GM18858 (cell line): ENCODE data around the gene E2F4.

Experiments used
- ATAC-seq: cut with Tn5 transposase; IDR thresholded peaks from one replicate; pipeline ENCODE4 v1.9.1; 2021; ENCODE audit not compliant: unreplicated experiment

The E2F4 gene

GRCh38 chr16:67173323-67173722 lies 18.6 kb upstream of the E2F4 start:
- ATAC-seq: no peak

- no peak for ATAC-seq
Observed at GRCh38 chr16:67173808-67174705, 17.9 kb upstream of the E2F4 start.

- no peak for ATAC-seq
Observed at GRCh38 chr16:67174706-67175231, 17.2 kb upstream of the E2F4 start.

GRCh38 chr16:67176662-67177061 lies 15.3 kb upstream of the E2F4 start:
- ATAC-seq: no peak

- no peak for ATAC-seq
Observed at GRCh38 chr16:67177743-67178699, 13.9 kb upstream of the E2F4 start.

- no peak for ATAC-seq
Observed at GRCh38 chr16:67179421-67180080, 12.4 kb upstream of the E2F4 start.

- ATAC-seq: no peak
Observed at GRCh38 chr16:67180166-67180565, 11.8 kb upstream of the E2F4 start.

GRCh38 chr16:67181346-67181745 lies 10.6 kb upstream of the E2F4 start:
- ATAC-seq: no peak

- no peak for ATAC-seq
Observed at GRCh38 chr16:67182288-67182687, 9.7 kb upstream of the E2F4 start.

- ATAC-seq: no peak
Observed at GRCh38 chr16:67183284-67183626, 8.7 kb upstream of the E2F4 start.

GRCh38 chr16:67183627-67184452 lies 8.1 kb upstream of the E2F4 start, which contains the start of gene MATCAP1:
TSS of gene MATCAP1 (minus strand) at chr16:67183963. CDS start at chr16:67180610, 3,353 bp downstream.
- ATAC-seq: peak; percentile 86

- ATAC-seq: no peak
Observed at GRCh38 chr16:67184453-67184994, 7.4 kb upstream of the E2F4 start.

- no peak for ATAC-seq
Observed at GRCh38 chr16:67184995-67185650, 6.8 kb upstream of the E2F4 start.

GRCh38 chr16:67185651-67186134 lies 6.3 kb upstream of the E2F4 start:
- no peak for ATAC-seq

GRCh38 chr16:67186550-67186950 lies 5.4 kb upstream of the E2F4 start:
- no peak for ATAC-seq

- no peak for ATAC-seq
Observed at GRCh38 chr16:67187175-67187890, 4.6 kb upstream of the E2F4 start.

- ATAC-seq: no peak
Observed at GRCh38 chr16:67188323-67188722, 3.6 kb upstream of the E2F4 start.

GRCh38 chr16:67188798-67189197 lies 3.2 kb upstream of the E2F4 start:
- no peak for ATAC-seq
